ENCODE data around the gene HRAS.

GRCh38 chr11:488062-488461 is 47.3 kb downstream of the HRAS start:
- TF ChIP-seq POLR2A (IDR thresholded peaks at IDR 0.05; ENCODE audit: low read length) (no peak), MAZ (IDR thresholded peaks at IDR 0.05; ENCODE audit: borderline replicate concordance, low read depth, low read length) (no peak), EP300 (IDR thresholded peaks at IDR 0.05) (no peak), CBX8 (IDR thresholded peaks at IDR 0.05) (no peak), RAD21 (conservative IDR thresholded peaks at IDR 0.05 in 1 of 2, IDR thresholded peaks at IDR 0.05 in 1 of 2) (no peak)
- TF ChIP-seq, protein P1, sequence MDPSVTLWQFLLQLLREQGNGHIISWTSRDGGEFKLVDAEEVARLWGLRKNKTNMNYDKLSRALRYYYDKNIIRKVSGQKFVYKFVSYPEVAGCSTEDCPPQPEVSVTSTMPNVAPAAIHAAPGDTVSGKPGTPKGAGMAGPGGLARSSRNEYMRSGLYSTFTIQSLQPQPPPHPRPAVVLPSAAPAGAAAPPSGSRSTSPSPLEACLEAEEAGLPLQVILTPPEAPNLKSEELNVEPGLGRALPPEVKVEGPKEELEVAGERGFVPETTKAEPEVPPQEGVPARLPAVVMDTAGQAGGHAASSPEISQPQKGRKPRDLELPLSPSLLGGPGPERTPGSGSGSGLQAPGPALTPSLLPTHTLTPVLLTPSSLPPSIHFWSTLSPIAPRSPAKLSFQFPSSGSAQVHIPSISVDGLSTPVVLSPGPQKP (IDR thresholded peaks at IDR 0.05; ENCODE audit: low read depth, low read length), result no peak
- TF ChIP-seq, protein P2, sequence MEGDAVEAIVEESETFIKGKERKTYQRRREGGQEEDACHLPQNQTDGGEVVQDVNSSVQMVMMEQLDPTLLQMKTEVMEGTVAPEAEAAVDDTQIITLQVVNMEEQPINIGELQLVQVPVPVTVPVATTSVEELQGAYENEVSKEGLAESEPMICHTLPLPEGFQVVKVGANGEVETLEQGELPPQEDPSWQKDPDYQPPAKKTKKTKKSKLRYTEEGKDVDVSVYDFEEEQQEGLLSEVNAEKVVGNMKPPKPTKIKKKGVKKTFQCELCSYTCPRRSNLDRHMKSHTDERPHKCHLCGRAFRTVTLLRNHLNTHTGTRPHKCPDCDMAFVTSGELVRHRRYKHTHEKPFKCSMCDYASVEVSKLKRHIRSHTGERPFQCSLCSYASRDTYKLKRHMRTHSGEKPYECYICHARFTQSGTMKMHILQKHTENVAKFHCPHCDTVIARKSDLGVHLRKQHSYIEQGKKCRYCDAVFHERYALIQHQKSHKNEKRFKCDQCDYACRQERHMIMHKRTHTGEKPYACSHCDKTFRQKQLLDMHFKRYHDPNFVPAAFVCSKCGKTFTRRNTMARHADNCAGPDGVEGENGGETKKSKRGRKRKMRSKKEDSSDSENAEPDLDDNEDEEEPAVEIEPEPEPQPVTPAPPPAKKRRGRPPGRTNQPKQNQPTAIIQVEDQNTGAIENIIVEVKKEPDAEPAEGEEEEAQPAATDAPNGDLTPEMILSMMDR (IDR thresholded peaks at IDR 0.05), result no peak

All from A549 (cell line).